ENCODE measurements around the gene DTX1. TPM values are rescaled to one million over a fixed set of nuclear protein-coding genes. Genes with fewer than 3 reads are reported as not detected.

Gene DTX1
- total and polyA plus RNA-seq, 2 donors (not counting 1 experiment from before 2014, with no cell fraction given) = 47.0 to 49.5 TPM

- intact Hi-C loops (cut with micrococcal nuclease) = loop anchor here (1.0 to 5.0 kb wide), 2 partner anchors 39 to 45 kb away; no protein-coding TSS in a partner anchor
- Histone ChIP-seq H3K4me2 (replicated peaks; ENCODE audit: low read depth, low read length, poor library complexity, severe bottlenecking) (peak overlapping the region; percentile 82), H3K27ac (ENCODE audit: low read length in 2 of 2) (peak overlapping the region; percentile 56 to 62), H3K9ac (ENCODE audit: low read length) (peak overlapping the region; percentile 29), H3K27me3 (replicated peaks in 1 of 4; ENCODE audit: control extremely low read depth in 1 of 4, control insufficient read depth in 3 of 4, insufficient read depth in 4 of 4, low read length in 3 of 4) (no peaks in the 10 kb centered on the region), H3K79me2 (ENCODE audit: control insufficient read depth, insufficient read depth, low read length) (no peaks in the 10 kb centered on the region), H2AFZ (ENCODE audit: insufficient read depth, low read depth, low read length, poor library complexity, severe bottlenecking) (peak overlapping the region; percentile 54), H3K4me3 (ENCODE audit: control extremely low read depth in 1 of 5, extremely low read depth in 1 of 5, insufficient read depth in 1 of 5, low read depth in 2 of 5, low read length in 4 of 5) (peak overlapping the region in 3 of 5 experiments; percentile 5 to 58 (median 38)), H3K9me3 (ENCODE audit: control extremely low read depth in 1 of 3, control insufficient read depth in 2 of 3, insufficient read depth in 1 of 3, low read length in 2 of 3) (no peaks in the 10 kb centered on the region), H3K36me3 (replicated peaks in 1 of 2; ENCODE audit: control extremely low read depth in 1 of 2, control insufficient read depth in 1 of 2, extremely low read depth in 1 of 2, insufficient read depth in 2 of 2, low read length in 1 of 2) (peaks cover 0 to 18% of the 10 kb centered on the region in 2 experiments), H4K20me1 (ENCODE audit: control insufficient read depth, insufficient read depth, low read length, poor library complexity, severe bottlenecking) (no peaks in the 10 kb centered on the region), H3K4me1 (ENCODE audit: control insufficient read depth in 2 of 2, insufficient read depth in 2 of 2, low read length in 2 of 2) (peaks cover 54 to 61% of the 10 kb centered on the region in 2 donors)
- DNase-seq = peak; percentile 72
- POLR2A ChIA-PET = interaction anchor here (0.7 to 1.7 kb wide), 4 partner anchors 18 to 44 kb away, joined by 3 to 12 read pairs (median 4); no protein-coding TSS in a partner anchor
- H3K27ac Mint-ChIP-seq = peak overlapping the region; percentile 68
- no peaks in the 10 kb centered on the region for H3K27me3 Mint-ChIP-seq
- H3K4me1 Mint-ChIP-seq = peaks cover 58% of the 10 kb centered on the region
- 17% methylated on average over 28 of the region's 31 CpGs for WGBS (ENCODE audit: insufficient coverage)
- ATAC-seq (ENCODE audit: low read depth) = peak; percentile 69
- CTCF ChIA-PET = interaction anchor here (0.7 to 14.5 kb wide), 17 partner anchors 8 to 186 kb away, joined by 3 to 359 read pairs (median 7); partner anchors contain the start of genes DTX1 and OAS1
- peak overlapping the region; percentile 74 for H3K4me3 Mint-ChIP-seq
- TF ChIP-seq EZH2 (IDR thresholded peaks at IDR 0.05; ENCODE audit: borderline replicate concordance, insufficient read depth, low read depth, low read length, poor library complexity, severe bottlenecking) = no peak
- TF ChIP-seq CTCF (IDR thresholded peaks at IDR 0.05) = peak; percentile 36
- no peaks in the 10 kb centered on the region for H3K9me3 Mint-ChIP-seq (ENCODE audit: insufficient read depth)
These were observed 36.3 kb downstream of the DTX1 start for GRCh38 chr12:113092607-113093408.
